Activated CD4-positive, alpha-beta T cell treated with anti-CD3 and anti-CD28 coated beads, Interleukin-2, amount 10 ng/mL, durations not matched to agents 24 days and 14 days (primary cell): ENCODE results near the gene RAF1. TPM values are rescaled to one million over a fixed set of nuclear protein-coding genes. Genes with fewer than 3 reads are reported as not detected.
A peak's percentile ranks its signal among the peaks of the same experiment; 100 is the strongest.

Source experiments
- DNase-seq: peaks from one replicate; pipeline ENCODE4 v3.0.0; 2022
- H3K27ac Mint-ChIP-seq: one replicate; pipeline ENCODE4 v1.8.0; 2022; ENCODE audit warnings: mild to moderate bottlenecking, mixed read lengths
- H3K27me3 Mint-ChIP-seq: one replicate; pipeline ENCODE4 v1.8.0; 2022; ENCODE audit warnings: mixed read lengths
- H3K36me3 Mint-ChIP-seq: one replicate; pipeline ENCODE4 v1.8.0; 2022; ENCODE audit warnings: low read depth, mild to moderate bottlenecking, mixed read lengths
- H3K4me1 Mint-ChIP-seq: one replicate; pipeline ENCODE4 v1.8.0; 2021; ENCODE audit warnings: mixed read lengths
- H3K4me3 Mint-ChIP-seq: one replicate; pipeline ENCODE4 v1.8.0; 2022; ENCODE audit warnings: mild to moderate bottlenecking, moderate library complexity, mixed read lengths
- H3K9me3 Mint-ChIP-seq: one replicate; pipeline ENCODE4 v1.8.0; 2021; ENCODE audit warnings: mixed read lengths
- intact Hi-C: fragments of 100-400 bp; cut with micrococcal nuclease; formaldehyde crosslinking; loops from one replicate; pipeline ENCODE4 v1.15.1; 2023
- total RNA-seq: library from RNA; stranded (reverse); gene quantifications from 2 replicates; pipeline ENCODE4 v1.2.3, GENCODE V29; 2022

RAF1 gene
- total RNA-seq, 1 donor from 2014 or later = 93.2 TPM

DNA sequence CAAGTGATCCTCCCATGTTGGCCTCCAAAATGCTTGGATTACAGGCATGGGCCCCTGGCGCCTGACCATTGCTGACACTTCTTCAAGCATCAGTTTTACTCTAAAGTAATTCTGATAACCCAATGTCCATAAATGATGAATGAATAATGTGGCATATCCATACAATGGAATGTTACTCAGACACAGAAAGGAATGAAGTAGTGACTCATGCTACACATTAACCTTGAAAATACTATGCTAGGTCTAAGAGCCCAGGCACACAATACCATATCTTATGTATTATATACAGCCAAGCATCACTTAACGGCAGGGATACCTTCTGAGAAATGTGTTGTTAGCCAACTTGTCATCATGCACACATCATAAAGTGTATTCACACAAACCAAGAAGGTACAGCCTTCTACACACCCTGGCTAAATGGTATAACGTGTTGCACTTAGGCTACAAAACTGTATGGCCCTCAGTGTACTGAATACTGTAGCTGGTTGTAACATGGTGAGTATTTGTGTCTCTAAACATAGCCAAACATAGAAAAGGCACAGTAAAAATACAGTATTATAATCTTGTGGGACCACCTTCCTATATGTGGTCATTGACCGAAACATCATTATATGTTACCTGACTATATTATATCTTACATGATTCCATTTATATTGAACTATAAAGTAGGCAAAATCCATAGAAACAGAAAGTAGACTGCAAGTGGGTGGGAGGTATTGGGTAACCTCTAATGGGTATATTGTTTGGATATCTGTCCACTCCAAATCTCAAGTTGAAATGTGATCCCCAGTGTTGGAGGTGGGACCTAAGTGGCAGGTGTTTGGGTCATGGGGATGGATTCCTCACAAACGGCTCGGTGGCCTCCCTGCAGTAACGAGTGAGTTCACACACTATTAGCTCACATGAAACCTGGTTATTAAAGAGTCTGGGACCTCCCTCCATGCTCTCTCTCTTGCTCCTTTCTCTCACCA, 75.6 kb downstream of the RAF1 start:
- H3K27ac Mint-ChIP-seq = no peak overlapping the region
- intact Hi-C loops = no loop called here
- no peak overlapping the region for H3K4me3 Mint-ChIP-seq
- H3K4me1 Mint-ChIP-seq = no peaks in the 10 kb centered on the region
- H3K36me3 Mint-ChIP-seq = peaks cover 62% of the 10 kb centered on the region
- H3K9me3 Mint-ChIP-seq = no peaks in the 10 kb centered on the region
- no peaks in the 10 kb centered on the region for H3K27me3 Mint-ChIP-seq
- no peak for DNase-seq

GRCh38 chr3:12586403-12586802, 77.5 kb downstream of the RAF1 start:
- H3K9me3 Mint-ChIP-seq = no peaks in the 10 kb centered on the region
- intact Hi-C loops = no loop called here
- H3K27me3 Mint-ChIP-seq = no peaks in the 10 kb centered on the region
- H3K4me3 Mint-ChIP-seq = no peak overlapping the region
- H3K27ac Mint-ChIP-seq = no peak overlapping the region
- DNase-seq = no peak
- no peaks in the 10 kb centered on the region for H3K4me1 Mint-ChIP-seq
- H3K36me3 Mint-ChIP-seq = peaks cover 61% of the 10 kb centered on the region

DNA sequence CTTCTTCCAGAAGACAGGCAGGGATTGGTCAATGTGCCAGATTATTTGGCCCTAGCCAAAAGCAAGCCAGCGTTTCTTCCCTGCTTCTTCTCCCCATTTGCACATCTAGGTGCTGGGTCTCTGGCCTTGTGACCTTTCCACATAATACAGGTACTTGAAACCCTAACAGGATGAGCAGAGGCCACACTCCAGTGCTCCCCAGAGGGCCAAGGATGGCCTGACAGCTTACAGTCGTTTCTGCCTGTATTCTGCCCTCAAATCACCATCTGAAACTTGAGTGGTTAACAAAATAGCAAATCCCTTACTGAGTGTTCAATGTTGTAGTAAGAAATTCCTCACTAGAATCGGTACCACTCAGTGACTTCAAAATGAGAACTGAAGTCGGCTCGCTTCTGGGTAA, 77.9 kb downstream of the RAF1 start:
- Mint-ChIP-seq H3K36me3 (peaks cover 61% of the 10 kb centered on the region), H3K27ac (no peak overlapping the region), H3K9me3 (no peaks in the 10 kb centered on the region), H3K4me1 (no peaks in the 10 kb centered on the region), H3K4me3 (no peak overlapping the region), H3K27me3 (no peaks in the 10 kb centered on the region)
- no peak for DNase-seq
- intact Hi-C loops = no loop called here

DNA sequence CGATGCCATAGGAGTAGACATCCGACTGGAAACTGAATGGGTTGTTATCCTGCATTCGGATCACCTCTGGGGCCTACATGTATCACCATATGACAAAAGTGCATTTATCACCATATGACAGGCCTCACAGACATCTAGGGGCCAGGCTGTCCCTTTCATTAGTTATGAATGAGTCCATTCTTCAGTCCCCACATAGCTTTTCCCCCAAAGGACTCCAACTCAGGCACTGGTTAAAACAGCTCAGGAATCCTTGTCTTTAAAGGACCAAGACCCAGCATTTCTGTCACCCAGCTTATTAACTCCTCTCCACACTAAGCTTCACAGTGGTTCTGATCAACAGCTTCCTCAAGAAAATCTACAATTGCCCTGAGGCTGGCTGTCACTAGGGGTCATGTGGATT, 78.7 kb downstream of the RAF1 start:
- H3K27me3 Mint-ChIP-seq = no peaks in the 10 kb centered on the region
- H3K36me3 Mint-ChIP-seq = peaks cover 61% of the 10 kb centered on the region
- intact Hi-C loops = no loop called here
- no peak overlapping the region for H3K27ac Mint-ChIP-seq
- H3K9me3 Mint-ChIP-seq = no peaks in the 10 kb centered on the region
- no peak overlapping the region for H3K4me3 Mint-ChIP-seq
- H3K4me1 Mint-ChIP-seq = no peaks in the 10 kb centered on the region
- no peak for DNase-seq

GRCh38 chr3:12584083-12584482, 79.8 kb downstream of the RAF1 start:
- intact Hi-C loops = no loop called here
- H3K4me3 Mint-ChIP-seq = no peak overlapping the region
- no peaks in the 10 kb centered on the region for H3K27me3 Mint-ChIP-seq
- H3K9me3 Mint-ChIP-seq = no peaks in the 10 kb centered on the region
- DNase-seq = no peak
- no peak overlapping the region for H3K27ac Mint-ChIP-seq
- peaks cover 66% of the 10 kb centered on the region for H3K36me3 Mint-ChIP-seq
- no peaks in the 10 kb centered on the region for H3K4me1 Mint-ChIP-seq

DNA sequence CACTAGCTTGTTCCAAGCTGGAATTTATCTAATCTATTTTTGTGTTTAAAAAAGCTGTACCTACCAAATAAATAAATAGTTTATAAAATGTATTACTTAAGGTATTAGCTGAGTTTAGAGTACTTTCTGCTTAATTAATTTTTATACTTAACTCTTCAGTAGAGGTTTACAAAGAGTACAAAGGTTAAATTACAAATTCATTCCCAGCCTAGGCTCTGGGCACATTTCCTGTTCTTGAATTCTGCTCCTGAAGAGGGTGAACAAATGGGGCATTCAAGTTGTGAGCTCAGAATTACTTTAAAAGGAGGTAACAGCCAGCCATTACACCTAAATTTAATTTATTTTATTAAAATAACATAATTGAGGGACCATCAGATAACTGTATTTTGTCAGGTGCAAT, 80.6 kb downstream of the RAF1 start:
- DNase-seq = no peak
- intact Hi-C loops = no loop called here
- H3K4me3 Mint-ChIP-seq = no peak overlapping the region
- H3K27ac Mint-ChIP-seq = no peak overlapping the region
- H3K27me3 Mint-ChIP-seq = no peaks in the 10 kb centered on the region
- peaks cover 3% of the 10 kb centered on the region for H3K4me1 Mint-ChIP-seq
- H3K36me3 Mint-ChIP-seq = peaks cover 64% of the 10 kb centered on the region
- H3K9me3 Mint-ChIP-seq = no peaks in the 10 kb centered on the region

- no peak for DNase-seq
- Mint-ChIP-seq H3K4me1 (peaks cover 3% of the 10 kb centered on the region), H3K36me3 (peaks cover 64% of the 10 kb centered on the region), H3K27ac (no peak overlapping the region), H3K4me3 (no peak overlapping the region), H3K27me3 (no peaks in the 10 kb centered on the region), H3K9me3 (no peaks in the 10 kb centered on the region)
- intact Hi-C loops = no loop called here
Measured at GRCh38 chr3:12582730-12583129, 81.2 kb downstream of the RAF1 start.

DNA sequence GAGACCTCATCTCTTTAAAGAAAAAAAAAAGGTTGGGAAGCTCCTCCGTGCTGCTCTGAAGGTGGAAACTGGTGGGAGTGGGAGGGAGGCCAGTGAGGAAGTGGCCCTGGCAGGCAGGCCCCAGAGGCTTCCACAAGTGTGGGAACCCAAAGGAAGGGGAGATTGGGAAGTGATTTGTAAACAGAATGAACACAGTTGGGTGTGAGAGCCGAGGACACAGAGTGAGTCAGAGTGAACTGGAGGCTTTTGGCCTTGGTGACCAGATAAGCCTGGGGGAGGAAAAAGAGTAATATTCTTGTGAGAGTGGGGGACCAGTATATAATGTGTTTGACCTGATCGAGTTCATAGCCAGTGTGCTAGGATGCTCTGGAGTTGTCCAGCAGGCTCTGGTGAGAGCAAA, 84.0 kb downstream of the RAF1 start:
- no peak overlapping the region for H3K4me3 Mint-ChIP-seq
- no peaks in the 10 kb centered on the region for H3K27me3 Mint-ChIP-seq
- intact Hi-C loops = no loop called here
- H3K36me3 Mint-ChIP-seq = peaks cover 74% of the 10 kb centered on the region
- H3K27ac Mint-ChIP-seq = peak overlapping the region; percentile 62
- peaks cover 3% of the 10 kb centered on the region for H3K4me1 Mint-ChIP-seq
- no peaks in the 10 kb centered on the region for H3K9me3 Mint-ChIP-seq
- no peak for DNase-seq

DNA sequence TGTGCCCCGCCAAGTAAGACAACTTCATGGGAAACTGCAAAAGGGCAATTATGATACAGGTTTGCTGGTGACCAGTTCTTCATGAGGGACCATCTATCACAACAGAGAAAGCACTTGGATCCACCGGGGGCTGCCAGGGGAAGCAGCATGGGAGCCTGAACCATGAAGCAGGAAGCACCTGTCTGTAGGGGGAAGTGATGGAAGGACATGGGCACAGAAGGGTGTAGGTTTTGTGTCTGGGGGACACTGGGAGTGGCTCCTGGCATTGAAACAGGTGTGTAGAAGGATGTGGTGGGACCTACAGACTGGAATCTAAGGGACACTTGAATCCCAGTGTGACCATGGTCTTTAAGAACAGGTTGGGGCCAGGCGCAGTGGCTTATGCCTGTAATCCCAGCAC, 84.5 kb downstream of the RAF1 start:
- intact Hi-C loops = no loop called here
- Mint-ChIP-seq H3K4me1 (peaks cover 3% of the 10 kb centered on the region), H3K27ac (peak overlapping the region; percentile 62), H3K27me3 (no peaks in the 10 kb centered on the region), H3K9me3 (no peaks in the 10 kb centered on the region), H3K36me3 (peaks cover 73% of the 10 kb centered on the region), H3K4me3 (no peak overlapping the region)
- no peak for DNase-seq

- Mint-ChIP-seq H3K4me3 (no peak overlapping the region), H3K27me3 (no peaks in the 10 kb centered on the region), H3K4me1 (peaks cover 3% of the 10 kb centered on the region), H3K27ac (no peak overlapping the region), H3K36me3 (peaks cover 73% of the 10 kb centered on the region), H3K9me3 (no peaks in the 10 kb centered on the region)
- DNase-seq = no peak
- intact Hi-C loops = no loop called here
Measured at GRCh38 chr3:12578742-12579141, 85.2 kb downstream of the RAF1 start.

- no peak for DNase-seq
- Mint-ChIP-seq H3K27me3 (no peaks in the 10 kb centered on the region), H3K36me3 (peaks cover 73% of the 10 kb centered on the region), H3K4me1 (peaks cover 3% of the 10 kb centered on the region), H3K27ac (peak overlapping the region; percentile 13), H3K4me3 (no peak overlapping the region), H3K9me3 (no peaks in the 10 kb centered on the region)
- intact Hi-C loops = no loop called here
Measured at GRCh38 chr3:12577379-12577778, 86.5 kb downstream of the RAF1 start.

GRCh38 chr3:12574661-12575060, 89.3 kb downstream of the RAF1 start:
- Mint-ChIP-seq H3K27me3 (no peaks in the 10 kb centered on the region), H3K36me3 (peaks cover 78% of the 10 kb centered on the region), H3K9me3 (no peaks in the 10 kb centered on the region), H3K4me1 (peaks cover 6% of the 10 kb centered on the region), H3K27ac (no peak overlapping the region), H3K4me3 (no peak overlapping the region)
- DNase-seq = no peak
- intact Hi-C loops = no loop called here

DNA sequence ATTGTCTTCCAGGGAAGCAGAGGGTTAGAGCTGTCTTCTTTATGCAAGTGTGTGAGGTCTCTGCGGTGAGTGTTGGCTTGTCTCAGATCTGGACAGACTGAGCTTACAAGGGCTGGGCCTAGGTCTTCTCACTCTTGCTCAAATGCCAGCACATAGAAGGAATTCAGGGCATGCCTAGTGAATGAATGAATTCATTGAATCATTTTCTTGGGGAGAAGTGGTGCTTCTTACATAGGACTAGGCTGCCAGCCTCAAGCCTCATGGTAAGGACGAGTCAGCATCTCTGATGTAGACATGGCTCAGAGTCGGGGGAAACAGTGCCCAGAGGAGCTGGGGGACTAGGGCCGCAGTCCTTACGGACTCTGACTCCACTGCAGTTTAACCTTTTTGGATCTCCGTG, 89.8 kb downstream of the RAF1 start:
- no peak for DNase-seq
- intact Hi-C loops = no loop called here
- no peak overlapping the region for H3K27ac Mint-ChIP-seq
- no peaks in the 10 kb centered on the region for H3K9me3 Mint-ChIP-seq
- no peak overlapping the region for H3K4me3 Mint-ChIP-seq
- H3K36me3 Mint-ChIP-seq = peaks cover 76% of the 10 kb centered on the region
- H3K4me1 Mint-ChIP-seq = peaks cover 6% of the 10 kb centered on the region
- H3K27me3 Mint-ChIP-seq = no peaks in the 10 kb centered on the region

DNA sequence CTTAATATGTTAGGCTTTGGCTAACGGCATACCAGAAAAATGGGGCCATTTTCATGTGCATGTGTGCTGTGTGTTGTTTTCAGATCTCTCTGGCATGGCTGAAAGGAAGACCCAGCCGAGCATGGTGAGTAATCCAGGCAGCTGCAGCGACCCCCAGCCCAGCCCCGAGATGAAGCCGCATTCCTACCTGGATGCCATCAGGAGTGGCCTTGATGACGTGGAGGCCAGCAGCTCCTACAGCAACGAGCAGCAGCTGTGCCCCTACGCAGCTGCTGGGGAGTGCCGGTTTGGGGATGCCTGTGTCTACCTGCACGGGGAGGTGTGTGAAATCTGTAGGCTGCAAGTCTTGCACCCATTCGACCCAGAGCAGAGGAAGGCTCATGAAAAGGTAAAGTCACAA, 91.9 kb downstream of the RAF1 start:
- H3K27me3 Mint-ChIP-seq = no peaks in the 10 kb centered on the region
- peaks cover 3% of the 10 kb centered on the region for H3K4me1 Mint-ChIP-seq
- no peak for DNase-seq
- intact Hi-C loops = no loop called here
- no peak overlapping the region for H3K27ac Mint-ChIP-seq
- H3K9me3 Mint-ChIP-seq = peaks cover under 1% of the 10 kb centered on the region
- peaks cover 73% of the 10 kb centered on the region for H3K36me3 Mint-ChIP-seq
- H3K4me3 Mint-ChIP-seq = no peak overlapping the region

GRCh38 chr3:12569836-12570235, 94.1 kb downstream of the RAF1 start:
- Mint-ChIP-seq H3K27ac (no peak overlapping the region), H3K9me3 (peaks cover 9% of the 10 kb centered on the region), H3K4me3 (no peak overlapping the region), H3K4me1 (peaks cover 6% of the 10 kb centered on the region), H3K36me3 (peaks cover 69% of the 10 kb centered on the region), H3K27me3 (no peaks in the 10 kb centered on the region)
- intact Hi-C loops = no loop called here
- no peak for DNase-seq
